NCI-H460 (cell line): ENCODE results near the gene TCN2. TPM values are rescaled to one million over a fixed set of nuclear protein-coding genes. Genes with fewer than 3 reads are reported as not detected.
"Not testable (repeated sequence)": the region's sequence is repeated elsewhere in the genome, so short reads cannot be mapped to it uniquely, and the experiment has no call there.

Experiments
- DNase-seq: peaks from one replicate; pipeline ENCODE4 v3.0.0-alpha.2; 2016; ENCODE audit warnings: low read depth; ENCODE audit errors: extremely low read depth
- polyA plus RNA-seq: library from polyadenylated mRNA; depleted of rRNA; stranded (reverse); fragments of >200 nt; gene quantifications from 2 replicates; pipeline ENCODE4 v1.2.3, GENCODE V29; 2014; cell fraction: nucleus; rRNA removed
- total RNA-seq: library from RNA; depleted of rRNA; stranded (reverse); fragments of >200 nt; shearing (Covaris generic); gene quantifications from 2 replicates; pipeline ENCODE4 v1.2.3, GENCODE V29; 2014; rRNA removed

TCN2 gene
- total RNA-seq = 2.1 and 3.0 TPM in 2 replicates
- polyA plus RNA-seq = 1.1 and 2.7 TPM in 2 replicates

DNA sequence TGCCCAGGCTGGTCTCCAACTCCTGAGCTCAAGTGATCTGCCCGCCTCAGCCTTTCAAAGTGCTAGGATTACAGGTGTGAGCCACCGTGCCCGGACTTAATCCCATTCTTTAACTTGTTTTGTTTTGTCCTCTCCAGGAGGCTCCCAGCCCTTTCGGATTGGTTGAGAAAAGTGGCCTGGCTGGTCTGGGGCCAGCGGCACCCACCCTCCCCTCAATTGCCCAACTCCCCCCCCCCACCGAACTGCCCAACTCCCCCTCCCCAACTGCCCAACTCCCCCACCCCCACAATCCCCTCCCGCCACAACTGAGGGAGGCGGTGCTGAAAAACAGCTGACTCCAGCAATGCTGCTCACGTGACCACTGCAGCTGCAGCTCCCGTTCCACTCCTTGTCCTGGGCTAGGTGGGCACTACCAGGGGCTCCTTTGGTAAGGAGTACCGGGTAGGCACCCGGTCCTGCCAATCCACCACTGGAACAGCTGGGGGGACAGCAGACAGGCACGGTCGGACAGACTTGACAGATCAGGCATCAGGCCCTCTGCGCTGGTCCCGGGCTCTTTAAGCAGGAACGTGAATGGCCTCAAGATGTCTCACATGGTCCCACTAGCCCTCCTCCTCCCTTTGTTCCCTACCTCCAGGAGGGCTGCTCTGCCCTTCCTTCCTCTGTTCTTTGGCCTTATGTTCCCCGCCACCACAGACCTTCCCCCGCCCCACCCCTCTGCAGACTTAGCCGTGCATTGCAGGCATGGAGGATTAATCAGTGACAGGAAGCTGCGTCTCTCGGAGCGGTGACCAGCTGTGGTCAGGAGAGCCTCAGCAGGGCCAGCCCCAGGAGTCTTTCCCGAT lies at the start of gene TCN2:
TSS of gene TCN2 (plus strand) at position 720 of the 845 bp plus-strand sequence. CDS start 158 bp downstream, outside the sequence.
- DNase-seq = peak; percentile 22

DNA sequence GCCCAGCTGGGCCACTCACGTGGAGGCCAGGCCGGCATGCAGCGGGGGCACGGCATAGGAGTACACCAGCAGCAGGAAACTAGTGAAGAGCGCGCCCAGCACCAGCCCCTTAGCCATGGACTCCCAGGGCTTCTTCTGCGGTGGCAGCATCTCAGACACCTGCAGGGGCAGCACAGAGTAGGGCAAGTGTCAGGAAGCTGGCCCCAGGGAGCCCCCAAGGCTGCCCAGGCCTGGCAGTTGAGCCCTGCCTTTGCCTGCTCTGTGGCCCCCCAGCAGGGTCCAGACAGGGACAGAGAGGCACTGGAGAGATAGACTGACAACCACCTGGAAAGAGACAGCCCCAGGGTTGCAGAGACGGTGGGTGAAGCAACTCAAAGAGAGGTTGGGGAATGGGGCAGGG lies 49.7 kb upstream of the TCN2 start:
- no peak for DNase-seq

DNA sequence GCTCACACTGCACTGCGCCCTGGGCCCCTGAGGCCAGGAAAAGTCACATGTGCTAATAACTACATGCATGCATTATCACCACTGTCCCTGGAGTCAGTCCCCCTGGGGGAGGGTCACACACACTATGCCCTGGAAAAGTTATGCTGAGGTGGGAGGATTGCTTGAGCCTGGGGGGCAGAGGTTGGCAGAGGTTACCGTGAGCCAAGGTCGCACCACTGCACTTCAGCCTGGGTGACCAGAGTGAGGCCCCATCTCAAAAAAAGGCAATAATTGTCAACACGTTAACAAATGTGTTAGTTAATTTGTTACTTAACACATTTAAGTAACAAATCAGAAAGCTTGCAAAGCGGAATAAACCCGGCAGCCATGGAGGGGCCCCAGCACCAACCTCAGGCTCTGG lies 47.1 kb upstream of the TCN2 start:
- DNase-seq = no peak

- not testable (repeated sequence) for DNase-seq
These were observed 46.3 kb upstream of the TCN2 start for GRCh38 chr22:30560643-30561202.

GRCh38 chr22:30561402-30562189 lies 45.4 kb upstream of the TCN2 start:
- DNase-seq = no peak

DNA sequence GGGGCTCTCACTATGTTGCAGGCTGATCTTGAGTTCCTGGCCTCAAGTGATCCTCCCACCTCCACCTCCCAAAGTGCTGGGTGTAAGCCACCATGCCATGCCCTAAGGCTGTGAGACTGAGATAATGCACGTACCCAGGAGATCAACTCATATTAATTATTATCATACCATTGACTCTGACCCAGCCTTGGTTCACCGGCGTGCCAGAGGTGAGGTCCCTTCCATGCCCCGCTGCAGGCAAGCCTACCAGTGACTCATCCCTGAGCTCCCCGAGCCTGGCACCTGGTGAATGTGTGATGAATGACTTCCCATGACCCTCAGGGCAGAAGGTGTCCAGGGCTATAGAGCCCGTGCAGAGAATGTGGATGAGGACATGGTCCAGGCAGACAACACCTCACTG lies 44.6 kb upstream of the TCN2 start:
- no peak for DNase-seq

DNA sequence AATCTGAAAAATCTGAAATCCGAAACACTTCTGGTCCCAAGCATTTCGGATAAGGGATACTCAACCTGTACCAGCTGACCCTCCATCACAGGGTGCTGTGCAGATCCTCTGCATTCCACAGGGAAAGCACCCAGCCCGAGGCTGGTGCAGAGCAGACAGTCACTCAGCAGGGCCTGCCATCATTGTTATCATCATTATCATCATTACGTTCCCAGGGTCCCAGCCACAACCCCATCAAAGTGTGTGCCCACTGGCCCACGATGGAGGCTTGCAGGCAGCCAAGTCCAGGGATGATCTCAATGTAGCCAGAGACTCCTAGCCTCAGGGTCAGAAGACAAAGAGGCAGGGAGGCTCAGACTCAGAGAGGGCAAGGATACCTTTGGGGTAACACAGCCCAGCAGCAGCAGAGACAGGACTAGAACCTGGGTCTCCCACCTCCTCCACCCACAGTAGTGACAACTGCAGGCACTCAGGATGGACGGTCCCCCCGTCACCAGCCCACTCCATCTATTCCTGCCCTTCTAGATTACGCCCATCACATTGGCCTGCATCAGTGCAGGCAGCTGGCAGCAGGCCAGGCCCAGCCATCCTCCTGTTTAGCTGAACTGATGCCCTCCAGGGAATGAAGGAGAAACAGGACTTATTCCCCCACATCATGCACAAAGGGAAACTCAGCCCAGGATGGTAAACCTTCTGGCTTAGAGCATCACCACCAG lies 42.8 kb upstream of the TCN2 start:
- no peak for DNase-seq

- no peak for DNase-seq
These were observed 42.2 kb upstream of the TCN2 start for GRCh38 chr22:30564761-30565119.

DNA sequence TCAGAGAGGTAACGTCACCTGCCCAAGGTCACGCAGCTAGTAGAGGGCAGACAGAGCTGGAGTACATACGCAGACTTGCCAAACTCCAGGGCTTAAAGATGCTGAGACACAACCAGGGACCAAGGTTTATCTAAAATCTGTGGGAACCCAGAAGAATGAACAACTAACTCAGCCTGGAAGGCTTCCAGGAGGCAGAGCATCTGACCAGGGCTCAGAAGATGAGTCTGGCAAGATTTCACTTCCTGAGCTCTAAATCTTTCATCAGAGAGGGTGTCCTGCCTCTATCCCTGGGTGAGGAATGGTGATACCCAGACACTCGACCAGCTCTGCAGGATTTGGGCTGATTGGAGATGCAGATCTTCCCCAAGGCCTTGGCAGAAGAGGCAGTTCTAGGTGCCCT lies 41.6 kb upstream of the TCN2 start:
- DNase-seq = no peak

DNA sequence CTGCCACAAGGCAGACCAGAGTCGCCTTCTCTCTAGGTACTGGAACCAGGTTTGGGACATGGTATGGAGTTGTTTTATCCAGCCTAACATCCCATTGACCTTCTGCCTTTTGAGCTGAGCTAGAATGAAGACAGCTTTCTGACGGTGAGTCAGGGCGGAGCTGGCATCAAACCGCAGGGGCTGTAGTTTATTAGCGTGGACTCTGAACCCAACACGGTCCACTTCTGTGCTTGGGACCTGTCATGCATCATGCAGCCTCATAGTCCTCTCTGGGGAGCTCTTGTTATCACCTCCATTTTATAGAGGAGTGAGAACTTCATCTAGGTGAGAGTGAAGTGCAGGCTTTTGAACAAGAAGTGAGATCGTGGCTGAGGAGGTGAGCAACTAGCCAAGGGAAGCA lies 40.8 kb upstream of the TCN2 start:
- no peak for DNase-seq

GRCh38 chr22:30567277-30567676 lies 39.7 kb upstream of the TCN2 start:
- not testable (repeated sequence) for DNase-seq

- DNase-seq = no peak
These were observed 38.7 kb upstream of the TCN2 start for GRCh38 chr22:30568137-30568805.

- no peak for DNase-seq
These were observed 37.2 kb upstream of the TCN2 start for GRCh38 chr22:30569674-30570202.

GRCh38 chr22:30572210-30572609 lies 34.8 kb upstream of the TCN2 start:
- no peak for DNase-seq

DNA sequence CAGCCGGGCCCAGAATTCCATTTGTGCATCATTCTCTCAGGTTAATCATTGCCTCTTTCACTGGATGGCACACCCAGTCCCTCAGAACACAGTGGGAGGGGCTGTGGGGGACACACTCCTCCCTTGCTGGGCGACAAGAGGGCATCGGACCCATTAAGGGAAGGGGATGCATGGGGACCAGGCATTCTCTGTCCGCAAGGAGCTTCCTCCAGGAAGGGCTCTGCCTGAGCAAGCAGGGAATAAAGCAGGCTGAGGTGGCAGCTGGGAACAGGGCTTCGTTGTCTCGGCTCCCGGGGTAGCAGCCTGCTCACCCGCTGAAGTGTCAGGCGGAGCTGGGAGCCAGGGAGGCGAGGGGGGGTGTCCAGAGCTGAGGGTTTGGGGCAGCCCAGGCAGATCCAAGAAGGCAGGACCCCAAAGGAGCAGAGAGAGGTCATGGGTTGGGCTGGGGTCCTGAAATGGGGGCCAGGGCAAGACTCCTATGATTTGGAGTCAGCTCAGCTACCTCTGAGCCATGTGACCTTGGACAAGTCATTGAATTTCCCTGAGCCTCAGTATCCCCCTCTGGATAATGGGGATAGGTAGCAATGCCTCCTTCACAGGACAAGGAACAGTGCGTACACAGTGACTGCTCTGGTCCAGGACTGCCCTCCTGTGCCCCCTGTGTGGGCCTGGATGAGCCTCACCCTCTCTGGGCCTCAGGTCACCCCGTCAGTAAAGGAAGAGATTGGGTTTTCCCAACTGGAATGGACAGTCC lies 34.0 kb upstream of the TCN2 start:
- DNase-seq = no peak

- no peak for DNase-seq
These were observed 33.3 kb upstream of the TCN2 start for GRCh38 chr22:30573594-30574094.

DNA sequence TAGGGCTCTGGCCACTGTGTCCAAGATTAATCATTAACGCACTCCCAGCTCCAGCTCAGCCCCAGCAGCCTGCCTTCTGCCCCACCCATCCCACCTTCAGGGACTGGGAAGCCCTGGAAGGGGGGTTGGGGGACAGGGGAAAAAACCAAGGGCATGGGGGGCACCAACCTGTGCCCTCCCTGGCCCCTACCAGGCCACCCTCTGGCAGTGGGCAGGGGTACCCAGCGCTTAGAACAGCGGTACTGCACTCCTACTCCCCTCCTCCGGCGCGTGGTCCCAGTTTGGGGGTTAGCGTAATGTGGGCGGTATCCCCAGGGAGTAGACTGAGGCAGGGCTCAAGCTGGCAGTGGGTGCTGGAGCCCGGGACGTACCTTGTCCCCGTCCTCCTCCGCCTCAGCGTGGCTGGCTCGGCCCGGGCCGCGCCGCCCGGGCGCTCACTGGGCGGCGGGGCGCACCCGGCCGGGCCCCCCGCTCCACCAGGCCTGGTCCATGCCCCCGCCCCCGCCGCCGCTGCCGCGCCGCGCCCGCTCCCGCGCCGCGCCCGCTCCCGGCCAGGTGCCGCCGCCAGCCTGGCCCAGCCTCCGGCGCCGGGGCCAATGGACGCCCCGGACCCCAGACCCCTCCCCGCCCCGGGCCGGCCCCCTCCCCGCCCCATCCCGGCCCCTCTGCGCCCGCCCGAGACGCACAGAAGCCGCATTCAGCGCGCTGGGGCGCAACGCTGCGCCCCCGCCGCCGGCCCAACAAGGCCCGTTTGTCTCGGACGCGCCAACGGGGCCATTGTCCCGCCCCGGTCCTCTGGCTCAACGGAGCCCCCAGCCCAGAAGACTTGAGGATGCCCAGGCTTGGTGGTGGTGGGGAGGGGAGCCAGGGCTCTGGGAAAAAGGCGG lies 32.6 kb upstream of the TCN2 start, which contains the start of gene GAL3ST1:
TSS of gene GAL3ST1 (minus strand) at position 571 of the 887 bp plus-strand sequence. CDS start 17,273 bp downstream, outside the sequence.
- no peak for DNase-seq
